ENCODE results near the gene MPPED1.

- TF ChIP-seq CTCF (IDR thresholded peaks at IDR 0.05; ENCODE audit: borderline replicate concordance, extremely low read depth, low read length, poor library complexity, severe bottlenecking) (no peak), EZH2 (IDR thresholded peaks at IDR 0.05; ENCODE audit: borderline replicate concordance, low read depth, low read length, severe bottlenecking) (no peak)
Observed at GRCh38 chr22:43541022-43541421, 129.2 kb downstream of the MPPED1 start.
